ENCODE measurements around the gene PGLYRP3. TPM values are rescaled to one million over a fixed set of nuclear protein-coding genes. Genes with fewer than 3 reads are reported as not detected.

Gene PGLYRP3
- total and polyA plus RNA-seq, 11 donors: not detected

- TF ChIP-seq, protein P1, sequence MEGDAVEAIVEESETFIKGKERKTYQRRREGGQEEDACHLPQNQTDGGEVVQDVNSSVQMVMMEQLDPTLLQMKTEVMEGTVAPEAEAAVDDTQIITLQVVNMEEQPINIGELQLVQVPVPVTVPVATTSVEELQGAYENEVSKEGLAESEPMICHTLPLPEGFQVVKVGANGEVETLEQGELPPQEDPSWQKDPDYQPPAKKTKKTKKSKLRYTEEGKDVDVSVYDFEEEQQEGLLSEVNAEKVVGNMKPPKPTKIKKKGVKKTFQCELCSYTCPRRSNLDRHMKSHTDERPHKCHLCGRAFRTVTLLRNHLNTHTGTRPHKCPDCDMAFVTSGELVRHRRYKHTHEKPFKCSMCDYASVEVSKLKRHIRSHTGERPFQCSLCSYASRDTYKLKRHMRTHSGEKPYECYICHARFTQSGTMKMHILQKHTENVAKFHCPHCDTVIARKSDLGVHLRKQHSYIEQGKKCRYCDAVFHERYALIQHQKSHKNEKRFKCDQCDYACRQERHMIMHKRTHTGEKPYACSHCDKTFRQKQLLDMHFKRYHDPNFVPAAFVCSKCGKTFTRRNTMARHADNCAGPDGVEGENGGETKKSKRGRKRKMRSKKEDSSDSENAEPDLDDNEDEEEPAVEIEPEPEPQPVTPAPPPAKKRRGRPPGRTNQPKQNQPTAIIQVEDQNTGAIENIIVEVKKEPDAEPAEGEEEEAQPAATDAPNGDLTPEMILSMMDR (IDR thresholded peaks at IDR 0.05): no peak
- TF ChIP-seq POLR2A (IDR thresholded peaks at IDR 0.05): no peak
- no peaks in the 10 kb centered on the region for H3K36me3 ChIP-seq
- no peaks in the 10 kb centered on the region for H3K9me3 ChIP-seq
- no peak overlapping the region for H3K4me3 ChIP-seq
- 36 to 63% (median 54%) methylated on average over 3 of the region's 3 CpGs for WGBS, 4 donors
- no peak overlapping the region for H3K27ac ChIP-seq
- H3K4me1 ChIP-seq: peaks cover 0 to 10% (median 0%) of the 10 kb centered on the region in 12 donors
- peaks cover 0 to 30% (median 8%) of the 10 kb centered on the region in 9 donors for H3K27me3 ChIP-seq
- ATAC-seq (peak in 2 of 4 donors; percentile 32 to 35), DNase-seq (no peak)
- intact Hi-C loops (cut with DNase I): loop anchor here in 1 of 10 donors (10.0 kb wide), 1 partner anchor 410 kb away; no protein-coding TSS in a partner anchor
Measured at GRCh38 chr1:153344718-153345025, 31.9 kb upstream of the PGLYRP3 start.

GRCh38 chr1:153343811-153344717, 31.3 kb upstream of the PGLYRP3 start:
- no peak overlapping the region for H3K4me3 ChIP-seq
- no peak overlapping the region for H3K27ac ChIP-seq
- intact Hi-C loops (cut with DNase I): loop anchor here in 1 of 10 donors (10.0 kb wide), 1 partner anchor 411 kb away; no protein-coding TSS in a partner anchor
- DNase-seq: no peak
- 35 to 44% (median 42%) methylated on average over 9 of the region's 9 CpGs for WGBS, 4 donors
- no peaks in the 10 kb centered on the region for H3K9me3 ChIP-seq
- no peak for TF ChIP-seq POLR2A (IDR thresholded peaks at IDR 0.05)
- TF ChIP-seq, protein P1 (IDR thresholded peaks at IDR 0.05): no peak
- H3K36me3 ChIP-seq: no peaks in the 10 kb centered on the region
- ATAC-seq: no peak
- peaks cover 0 to 24% (median 6%) of the 10 kb centered on the region in 9 donors for H3K27me3 ChIP-seq
- H3K4me1 ChIP-seq: peaks cover 0 to 10% (median 0%) of the 10 kb centered on the region in 12 donors

GRCh38 chr1:153343040-153343681, 30.4 kb upstream of the PGLYRP3 start:
- 25 to 44% (median 31%) methylated on average over 5 of the region's 5 CpGs for WGBS, 4 donors
- no peak for ATAC-seq
- no peak for TF ChIP-seq POLR2A (IDR thresholded peaks at IDR 0.05)
- TF ChIP-seq, protein P1 (IDR thresholded peaks at IDR 0.05): no peak
- H3K27ac ChIP-seq: no peak overlapping the region
- peaks cover 0 to 10% (median 0%) of the 10 kb centered on the region in 12 donors for H3K4me1 ChIP-seq
- H3K9me3 ChIP-seq: no peaks in the 10 kb centered on the region
- no peaks in the 10 kb centered on the region for H3K36me3 ChIP-seq
- DNase-seq: no peak
- intact Hi-C loops (cut with DNase I): loop anchor here in 1 of 10 donors (10.0 kb wide), 1 partner anchor 412 kb away; no protein-coding TSS in a partner anchor
- H3K4me3 ChIP-seq: no peak overlapping the region
- H3K27me3 ChIP-seq: peaks cover 0 to 26% (median 3%) of the 10 kb centered on the region in 9 donors

- intact Hi-C loops (cut with DNase I): loop anchor here in 1 of 10 donors (10.0 kb wide), 1 partner anchor 413 kb away; no protein-coding TSS in a partner anchor
- no peak overlapping the region for H3K4me3 ChIP-seq
- H3K9me3 ChIP-seq: no peaks in the 10 kb centered on the region
- no peak overlapping the region for H3K27ac ChIP-seq
- no peak for ATAC-seq
- 66 to 74% (median 71%) methylated on average over 3 of the region's 3 CpGs for WGBS, 4 donors
- H3K36me3 ChIP-seq: no peaks in the 10 kb centered on the region
- no peak for DNase-seq
- TF ChIP-seq, protein P1 (IDR thresholded peaks at IDR 0.05): no peak
- no peak for TF ChIP-seq POLR2A (IDR thresholded peaks at IDR 0.05)
- peaks cover 0 to 10% (median 0%) of the 10 kb centered on the region in 12 donors for H3K4me1 ChIP-seq
- peaks cover 0 to 18% (median 0%) of the 10 kb centered on the region in 9 donors for H3K27me3 ChIP-seq
Measured at GRCh38 chr1:153342178-153342577, 29.4 kb upstream of the PGLYRP3 start.
